GM21360 (cell line): ENCODE measurements around the gene KRTAP5-6.
"Not testable (repeated sequence)": the region's sequence is repeated elsewhere in the genome, so short reads cannot be mapped to it uniquely, and the experiment has no call there.

Experiments used
- ATAC-seq: cut with Tn5 transposase; IDR thresholded peaks from one replicate; pipeline ENCODE4 v1.9.1; 2021; ENCODE audit warnings: mild to moderate bottlenecking, moderate library complexity; ENCODE audit not compliant: unreplicated experiment

The KRTAP5-6 gene

DNA sequence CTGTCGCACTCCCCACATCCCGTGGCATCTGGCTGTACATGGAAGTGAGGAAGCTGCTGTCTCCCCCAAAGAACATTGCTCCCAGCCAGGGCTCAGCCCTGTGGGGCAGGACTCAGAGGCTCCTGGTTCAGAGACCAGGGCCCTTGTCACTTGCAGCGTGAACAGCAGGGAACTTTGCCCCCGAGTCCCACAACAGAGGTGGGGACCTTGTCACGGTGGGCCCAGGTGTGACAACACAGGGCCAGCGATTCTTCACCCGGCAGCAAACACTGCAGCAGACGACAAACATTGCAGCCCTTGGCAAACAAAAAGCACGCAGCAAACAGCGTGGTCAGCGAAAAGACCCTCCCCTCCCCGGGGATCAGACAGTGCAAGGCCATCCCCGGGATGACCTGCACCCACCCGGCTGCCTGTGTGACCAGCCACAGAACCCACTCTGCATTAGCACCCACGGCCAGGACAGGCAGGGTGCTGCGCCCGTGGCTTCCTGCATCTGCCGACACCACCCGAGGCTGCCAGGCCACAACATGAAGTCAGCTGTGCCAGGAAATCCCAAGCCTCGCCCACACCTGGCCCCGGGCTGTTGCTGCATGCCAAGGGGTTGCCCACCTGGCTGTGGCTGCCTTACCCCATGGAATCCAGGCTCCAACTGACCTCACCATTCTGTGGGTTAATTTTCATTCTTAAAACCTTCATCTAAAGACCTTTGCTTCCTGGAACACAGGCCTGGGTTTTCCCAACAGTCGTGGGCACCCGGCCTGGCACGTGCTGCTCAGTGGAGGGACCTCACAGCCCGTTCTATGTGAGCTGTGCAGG is 35.3 kb upstream of the KRTAP5-6 start:
- ATAC-seq, result not testable (repeated sequence)

DNA sequence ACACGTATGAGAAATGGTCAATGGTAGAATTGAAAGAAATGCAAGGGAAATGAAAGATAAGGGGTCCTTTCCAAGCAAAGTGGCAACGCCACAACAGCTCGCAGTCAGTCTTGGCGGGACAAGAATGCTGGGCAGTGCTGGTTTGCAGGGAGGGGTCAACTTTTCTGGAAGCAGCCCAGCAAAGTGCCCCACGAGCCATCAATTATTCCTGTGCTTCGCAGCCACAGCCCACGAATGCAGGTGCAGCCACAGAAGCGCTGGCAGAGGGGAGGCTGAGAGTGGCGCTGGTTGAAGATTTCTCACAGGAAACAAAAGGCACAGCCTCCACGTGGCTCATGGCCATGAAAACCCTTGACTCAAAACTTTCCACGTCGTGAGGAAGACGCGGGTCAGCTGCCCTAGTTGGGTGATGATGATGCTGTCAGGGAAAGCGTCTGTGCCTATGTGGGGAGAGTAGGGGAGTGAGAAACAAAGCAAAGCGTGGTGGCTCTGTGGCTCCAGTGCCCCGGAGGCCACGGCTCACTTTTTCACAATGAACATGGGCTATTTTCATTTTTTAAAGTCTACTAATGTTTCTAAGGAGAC is 34.2 kb upstream of the KRTAP5-6 start:
- not testable (repeated sequence) for ATAC-seq

DNA sequence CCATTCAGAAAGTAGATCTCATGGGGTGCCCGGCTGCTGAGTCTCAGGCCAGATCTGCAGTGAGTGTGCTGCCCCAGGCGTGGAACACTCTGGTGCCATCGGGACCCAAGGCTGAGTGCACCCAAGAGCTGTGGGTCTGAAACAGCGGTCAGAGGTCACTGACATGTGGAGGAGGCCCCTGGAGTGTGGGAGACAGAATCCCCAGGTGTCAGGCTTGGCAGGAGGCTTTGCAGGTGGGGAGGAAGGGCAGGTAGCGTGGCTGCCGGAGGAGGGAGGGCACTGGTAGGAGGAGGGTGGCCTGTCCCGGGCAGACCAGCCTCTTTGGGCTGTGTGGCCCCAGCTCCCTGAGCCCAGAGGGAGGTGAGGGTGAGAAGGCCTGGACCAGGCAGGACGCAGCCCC is 31.7 kb upstream of the KRTAP5-6 start:
- ATAC-seq, result no peak

DNA sequence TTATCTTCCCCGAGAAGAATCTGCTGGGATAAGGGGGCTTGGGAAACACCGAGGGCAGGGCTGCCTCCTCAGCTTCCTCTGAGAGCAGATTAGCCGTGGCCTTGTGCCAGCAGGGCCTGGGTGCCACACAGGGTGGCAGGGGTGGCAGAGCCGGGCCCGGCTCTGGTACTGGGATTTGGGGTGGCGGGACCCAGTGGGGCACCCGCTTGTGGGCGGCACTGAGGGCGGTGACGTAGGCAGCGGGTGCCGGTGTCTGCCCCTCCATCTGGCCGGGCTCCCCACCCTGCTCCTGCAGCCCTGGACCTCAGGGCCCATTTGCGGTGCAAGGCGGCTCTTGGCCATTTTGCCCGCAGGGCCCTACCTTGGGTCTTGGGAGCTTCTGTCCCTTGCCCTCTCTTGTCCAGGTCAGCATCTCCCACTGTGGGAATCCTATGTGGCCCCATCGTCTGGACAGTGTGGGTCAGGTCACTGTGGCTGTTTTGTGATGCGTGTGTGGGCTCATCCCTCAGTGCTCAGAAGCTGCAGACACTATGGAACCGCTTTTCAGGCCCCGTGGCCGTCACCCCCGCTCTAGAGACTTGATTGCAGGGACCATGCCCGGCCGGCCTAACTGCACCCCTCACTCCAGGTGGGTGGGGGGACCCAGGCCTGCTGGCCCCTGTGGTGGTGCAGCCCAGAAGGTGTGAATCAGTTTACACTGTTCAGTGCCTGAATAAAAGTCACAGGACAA is 29.7 kb upstream of the KRTAP5-6 start:
- no peak for ATAC-seq

GRCh38 chr11:1667906-1668305 is 29.1 kb upstream of the KRTAP5-6 start:
- no peak for ATAC-seq

- ATAC-seq, result no peak
Measured at GRCh38 chr11:1668911-1669473, 28.0 kb upstream of the KRTAP5-6 start.

DNA sequence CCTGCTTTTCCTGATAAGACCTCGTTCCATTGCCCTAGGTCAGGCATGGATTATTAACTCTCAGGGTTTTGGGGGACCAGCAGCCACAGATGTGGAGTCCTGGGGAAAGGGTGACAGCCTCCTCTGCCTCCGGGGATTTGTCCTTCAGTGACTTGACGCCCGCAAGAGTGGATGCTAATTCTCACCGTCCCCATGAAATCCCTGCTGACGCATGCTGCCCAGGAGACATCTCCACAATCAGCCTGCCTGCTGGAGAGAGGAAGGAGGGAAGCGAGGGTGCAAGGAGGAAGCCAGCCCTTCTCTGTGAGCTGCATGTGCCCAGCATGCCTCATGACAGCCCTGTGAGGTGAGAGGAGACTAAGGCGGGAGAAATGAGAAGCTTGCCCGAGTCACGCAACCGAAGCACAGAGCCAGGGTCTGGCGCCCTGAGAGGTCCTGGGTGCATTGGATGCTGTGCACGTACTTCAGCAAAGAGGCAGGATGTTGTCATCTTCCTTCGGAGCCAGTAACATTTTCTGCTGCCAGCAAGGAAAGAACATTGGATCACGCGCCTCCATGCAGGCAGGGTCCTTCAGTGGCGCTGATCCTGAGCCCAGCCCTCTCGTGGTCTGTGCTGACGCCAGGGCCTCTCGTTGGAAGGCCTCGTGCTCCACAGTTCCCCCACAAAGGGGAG is 27.3 kb upstream of the KRTAP5-6 start:
- no peak for ATAC-seq

- ATAC-seq, result not testable (repeated sequence)
Measured at GRCh38 chr11:1670457-1670856, 26.5 kb upstream of the KRTAP5-6 start.

GRCh38 chr11:1670905-1671371 is 26.1 kb upstream of the KRTAP5-6 start:
- ATAC-seq, result no peak

GRCh38 chr11:1671658-1672057 is 25.3 kb upstream of the KRTAP5-6 start:
- ATAC-seq, result no peak

DNA sequence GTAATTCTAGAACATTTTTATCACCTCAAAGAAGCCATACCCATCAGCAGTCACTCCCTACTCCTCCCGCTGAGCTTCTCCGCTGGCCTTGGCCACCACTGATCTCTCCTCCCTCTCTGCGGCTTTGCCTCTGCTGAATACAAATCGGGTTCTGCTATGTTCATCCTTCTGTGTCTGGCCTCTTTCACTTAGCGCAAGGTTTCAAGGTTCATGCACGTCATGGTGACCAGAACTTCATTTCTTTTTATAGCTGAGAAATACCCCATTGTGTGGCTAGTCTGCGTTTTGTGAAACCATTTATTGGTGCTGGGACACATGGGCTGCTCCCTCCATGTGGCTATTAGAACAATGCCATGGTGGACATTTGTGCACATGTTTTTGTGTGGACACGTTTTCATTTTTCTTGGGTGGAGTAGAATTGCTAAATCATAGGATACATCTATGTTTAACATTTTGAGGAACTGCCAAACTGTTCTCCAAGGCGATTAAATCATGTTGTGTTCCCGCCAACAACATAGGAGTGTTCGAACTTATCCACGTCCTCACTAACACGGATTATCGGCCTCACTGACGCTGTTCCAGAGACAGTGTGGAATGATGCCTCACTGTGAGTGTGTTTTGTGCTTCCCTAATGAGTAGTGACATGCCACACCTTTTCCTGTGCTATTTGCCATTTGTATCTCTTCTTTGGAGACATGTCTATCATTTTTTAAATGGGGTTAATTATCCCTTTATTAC is 24.2 kb upstream of the KRTAP5-6 start:
- ATAC-seq, result no peak

DNA sequence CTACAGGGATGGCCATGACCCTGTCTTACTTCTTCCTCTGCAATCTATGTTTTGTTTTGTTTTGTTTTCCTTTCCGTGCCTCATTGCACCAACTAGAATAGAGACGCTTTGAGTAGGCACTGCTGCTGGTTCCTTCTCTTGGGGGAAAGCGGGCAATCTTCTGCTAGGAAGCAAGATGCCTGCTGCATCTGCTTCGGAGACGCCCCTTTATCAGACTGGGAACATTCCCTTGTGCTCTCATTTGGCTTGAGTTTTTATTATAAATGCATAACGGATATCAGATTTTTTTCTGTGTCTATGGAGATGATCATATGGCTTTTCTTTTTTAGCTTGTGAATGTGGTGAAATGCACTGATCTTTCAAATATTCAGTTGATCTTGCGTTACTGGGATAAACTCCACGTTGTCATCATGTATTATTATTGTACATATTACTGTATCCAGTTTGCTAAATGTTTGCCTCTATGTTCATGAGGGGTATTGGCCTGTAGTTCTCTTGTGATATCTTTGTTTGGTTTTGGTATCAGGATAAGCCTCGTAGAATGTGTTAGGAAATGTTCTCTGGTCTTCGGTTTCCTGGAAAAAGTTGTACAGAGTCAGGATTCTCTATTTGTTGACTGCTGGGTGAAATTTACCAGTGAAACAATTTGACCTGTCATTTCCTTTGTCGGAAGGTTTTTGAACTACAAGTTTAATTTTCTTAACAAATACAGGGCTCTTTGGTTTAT is 23.4 kb upstream of the KRTAP5-6 start:
- no peak for ATAC-seq

DNA sequence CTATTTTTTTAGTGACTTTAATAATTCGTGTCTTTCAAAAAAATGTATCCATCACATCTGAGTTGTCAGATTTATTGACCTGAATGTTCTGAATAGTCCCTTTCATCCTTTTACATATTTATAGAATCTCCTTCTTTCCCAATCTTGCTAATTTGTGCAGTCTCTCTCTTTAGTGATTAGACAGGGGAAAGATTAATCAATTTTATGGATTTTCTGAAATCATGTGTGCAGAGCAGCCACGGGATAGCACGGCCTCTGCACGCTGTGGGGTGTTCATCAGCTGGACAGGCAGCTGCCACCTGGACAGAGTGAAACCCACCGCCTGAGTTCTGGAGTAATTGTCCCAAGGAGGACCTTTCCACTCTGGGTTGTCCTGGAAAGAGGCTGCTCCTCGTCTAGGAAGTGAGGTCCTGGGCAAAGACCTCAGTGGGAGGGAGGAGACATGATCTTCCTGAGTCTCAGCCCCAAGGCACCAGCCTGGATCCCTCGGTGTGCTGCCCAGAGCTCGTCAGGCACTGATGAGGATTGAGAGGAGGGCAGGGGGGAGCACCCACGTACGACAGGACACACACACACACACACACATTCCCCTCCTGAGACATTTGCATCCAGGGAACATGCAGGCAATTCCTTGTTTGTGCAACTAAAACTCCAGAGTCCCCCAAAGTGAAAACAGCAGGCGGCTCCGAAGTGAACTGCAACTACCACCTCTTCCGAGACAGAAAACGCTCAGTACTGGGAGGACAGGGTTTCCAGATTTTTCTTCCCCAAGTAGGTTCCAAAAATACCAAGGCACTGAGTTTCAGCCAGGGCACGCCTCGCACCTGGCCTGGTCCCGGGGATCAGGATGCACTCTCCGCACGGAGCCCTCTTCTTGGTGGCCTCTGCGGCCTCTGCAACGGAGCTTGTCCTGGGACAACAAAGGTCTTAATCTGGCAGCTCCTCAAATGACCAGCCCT is 22.5 kb upstream of the KRTAP5-6 start:
- ATAC-seq, result no peak

- ATAC-seq, result no peak
Measured at GRCh38 chr11:1675536-1676228, 21.3 kb upstream of the KRTAP5-6 start.

DNA sequence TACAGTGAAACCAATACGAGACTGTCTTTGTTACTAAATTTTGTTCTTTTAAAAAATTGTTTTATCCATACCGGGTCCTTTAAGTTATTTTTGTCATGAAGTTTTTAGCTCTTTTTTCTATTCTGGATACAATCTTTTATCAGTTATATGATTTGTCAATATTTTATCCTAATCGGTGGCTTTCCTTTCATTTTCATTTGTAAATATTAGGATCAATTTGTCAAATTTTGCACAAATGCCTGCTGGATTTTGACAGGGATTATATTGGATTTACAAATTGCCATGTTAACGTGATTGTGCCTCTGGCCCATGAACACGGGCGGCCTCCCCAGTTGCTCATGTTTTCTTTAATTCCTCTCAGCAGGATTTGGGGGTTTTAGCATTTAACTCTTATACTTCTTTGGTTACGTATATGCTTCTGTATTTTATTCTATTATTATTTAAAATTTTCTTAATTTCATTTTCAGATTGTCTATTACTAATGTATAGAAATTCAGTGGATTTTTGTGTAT is 20.7 kb upstream of the KRTAP5-6 start:
- no peak for ATAC-seq

GRCh38 chr11:1679881-1680280 is 17.1 kb upstream of the KRTAP5-6 start:
- ATAC-seq, result no peak

GRCh38 chr11:1682225-1682905 is 14.6 kb upstream of the KRTAP5-6 start:
- no peak for ATAC-seq
